SH-SY5Y (cell line): ENCODE measurements around the gene ATP10A.

Experiments used
- GATA2 ChIP-seq: IDR thresholded peaks from 2 replicates; pipeline ENCODE4 v1.6.1; 2011; ENCODE audit warnings: mild to moderate bottlenecking, low read depth, low read length
- GATA3 ChIP-seq: IDR thresholded peaks from 2 replicates; pipeline ENCODE4 v1.6.1; 2011; ENCODE audit warnings: low read depth, mild to moderate bottlenecking, low read length, moderate library complexity

GRCh38 chr15:25659251-25659650, 203.9 kb downstream of the ATP10A start:
- TF ChIP-seq GATA3 (no peak), GATA2 (no peak)
